MM.1S (cell line): ENCODE data around the gene LMBR1L.

Experiments used
- DNase-seq: peaks from one replicate; pipeline ENCODE4 v3.0.0-alpha.2; 2015
- H2AFZ ChIP-seq: fragments of 300-600 bp; sonication (generic); 2 replicates; pipeline ENCODE4 v1.6.0; 2016; ENCODE audit warnings: antibody characterized with exemption, low read length
- H3F3A ChIP-seq: fragments of 300-600 bp; sonication (generic); 2 replicates; pipeline ENCODE4 v1.6.1; 2016; ENCODE audit warnings: mild to moderate bottlenecking, antibody characterized with exemption, low read length, moderate library complexity, mixed read lengths; ENCODE audit not compliant: insufficient read depth
- H3K27ac ChIP-seq: fragments of 300-600 bp; sonication (generic); 2 replicates; pipeline ENCODE4 v1.5.1; 2016; ENCODE audit warnings: mild to moderate bottlenecking, low read length
- H3K27me3 ChIP-seq: fragments of 300-600 bp; sonication (generic); replicated peaks from 2 replicates; pipeline ENCODE4 v1.6.0; 2016; ENCODE audit warnings: low read length; ENCODE audit not compliant: insufficient read depth
- H3K36me3 ChIP-seq: fragments of 300-600 bp; sonication (generic); replicated peaks from 2 replicates; pipeline ENCODE4 v1.6.1; 2016; ENCODE audit warnings: mild to moderate bottlenecking, low read length, mixed read lengths; ENCODE audit not compliant: insufficient read depth
- H3K4me1 ChIP-seq: fragments of 300-600 bp; sonication (generic); 2 replicates; pipeline ENCODE4 v1.6.1; 2016; ENCODE audit warnings: low read length, mixed read lengths
- H3K4me2 ChIP-seq: fragments of 300-600 bp; sonication (generic); 2 replicates; pipeline ENCODE4 v1.6.0; 2016; ENCODE audit warnings: low read depth, low read length
- H3K4me3 ChIP-seq: fragments of 300-600 bp; sonication (generic); 2 replicates; pipeline ENCODE4 v1.5.1; 2016; ENCODE audit warnings: low read length, mixed read lengths
- H3K79me2 ChIP-seq: fragments of 300-600 bp; sonication (generic); 2 replicates; pipeline ENCODE4 v1.6.1; 2016; ENCODE audit warnings: mixed run types, low read length, mixed read lengths
- H3K9ac ChIP-seq: fragments of 300-600 bp; sonication (generic); 2 replicates; pipeline ENCODE4 v1.6.1; 2016; ENCODE audit warnings: low read length, mixed read lengths
- H3K9me2 ChIP-seq: fragments of 300-600 bp; sonication (generic); replicated peaks from 2 replicates; pipeline ENCODE4 v1.6.1; 2016; ENCODE audit warnings: mild to moderate bottlenecking, low read length, mixed read lengths; ENCODE audit not compliant: insufficient read depth
- H3K9me3 ChIP-seq: fragments of 300-600 bp; sonication (generic); replicated peaks from 2 replicates; pipeline ENCODE4 v1.6.1; 2016; ENCODE audit warnings: mild to moderate bottlenecking, low read length, mixed read lengths; ENCODE audit not compliant: insufficient read depth
- H4K20me1 ChIP-seq: fragments of 300-600 bp; sonication (generic); 2 replicates; pipeline ENCODE4 v1.6.1; 2016; ENCODE audit warnings: mild to moderate bottlenecking, low read length, moderate library complexity, mixed read lengths; ENCODE audit not compliant: insufficient read depth
- CTCF ChIP-seq: fragments of 300-600 bp; sonication (generic); IDR thresholded peaks from 2 replicates; pipeline ENCODE4 v1.5.1; 2016; ENCODE audit warnings: antibody characterized with exemption, low read length, mixed read lengths
- EZH2 ChIP-seq: fragments of 300-600 bp; sonication (generic); optimal IDR thresholded peaks from 2 replicates; pipeline ENCODE3; 2017; ENCODE audit warnings: low read depth, mild to moderate bottlenecking, antibody characterized with exemption, low read length, mixed read lengths
- EZH2phosphoT487 ChIP-seq: fragments of 300-600 bp; sonication (generic); IDR thresholded peaks from 2 replicates; pipeline ENCODE4 v1.6.1; 2018; ENCODE audit warnings: antibody characterized with exemption, low read length

LMBR1L gene

DNA sequence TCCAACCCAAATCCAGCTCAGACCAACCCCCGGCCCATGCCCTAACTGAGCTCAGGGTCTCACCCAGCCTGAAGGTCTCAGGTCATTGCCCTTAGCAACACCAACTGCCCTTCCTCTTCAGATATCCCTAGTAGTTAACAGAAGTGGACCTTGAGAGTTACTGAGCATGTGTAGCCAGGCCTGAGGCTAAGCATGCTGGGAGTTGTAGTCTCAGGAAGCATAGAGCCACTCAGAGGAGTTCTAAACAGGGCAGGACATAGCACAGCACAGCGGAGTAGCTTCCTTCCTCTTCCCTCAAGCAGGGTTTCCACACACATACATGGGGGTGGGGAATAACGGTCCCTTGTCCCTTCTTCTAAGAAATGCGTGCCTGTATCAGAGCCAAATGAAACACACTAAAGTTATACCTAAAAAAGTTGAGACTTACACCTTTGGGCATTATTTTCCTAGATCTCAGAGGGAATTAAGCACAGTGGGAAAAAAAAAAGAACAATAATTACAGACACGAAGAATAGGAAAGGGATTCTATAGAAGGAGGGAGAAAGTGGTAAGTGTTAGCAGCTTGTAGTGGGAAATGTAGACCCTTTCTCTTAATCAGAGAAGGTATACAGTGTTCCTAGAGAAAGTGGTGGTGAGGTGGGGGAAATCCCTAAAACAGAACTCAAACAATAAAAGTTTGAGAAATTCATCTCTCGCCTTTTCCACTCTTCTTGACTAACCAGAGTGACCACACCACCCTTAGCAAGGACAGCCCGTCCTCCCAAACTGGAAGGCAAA lies 54.5 kb downstream of the LMBR1L start:
- DNase-seq = peak; percentile 54
- Histone ChIP-seq H4K20me1 (peaks cover 23% of the 10 kb centered on the region), H3K9me3 (no peaks in the 10 kb centered on the region), H3K79me2 (peaks cover 77% of the 10 kb centered on the region), H2AFZ (no peak overlapping the region), H3K27me3 (no peaks in the 10 kb centered on the region), H3K4me3 (no peak overlapping the region), H3K27ac (no peak overlapping the region), H3K4me1 (peaks cover 24% of the 10 kb centered on the region), H3K9ac (no peak overlapping the region), H3K4me2 (peak overlapping the region; percentile 93; the same call in 1 of the 2 replicates), H3K9me2 (no peaks in the 10 kb centered on the region), H3K36me3 (peaks cover 14% of the 10 kb centered on the region; the same call in 1 of the 2 replicates), H3F3A (no peaks in the 10 kb centered on the region)
- TF ChIP-seq EZH2phosphoT487 (no peak), EZH2 (no peak)

- peaks cover 24% of the 10 kb centered on the region for H3K4me1 ChIP-seq
- peaks cover 23% of the 10 kb centered on the region for H4K20me1 ChIP-seq
- peaks cover 72% of the 10 kb centered on the region for H3K79me2 ChIP-seq
- peaks cover 14% of the 10 kb centered on the region; the same call in 1 of the 2 replicates for H3K36me3 ChIP-seq
- H3K4me3 ChIP-seq = no peak overlapping the region
- no peaks in the 10 kb centered on the region for H3F3A ChIP-seq
- H3K9me2 ChIP-seq = no peaks in the 10 kb centered on the region
- H3K9me3 ChIP-seq = no peaks in the 10 kb centered on the region
- no peak for TF ChIP-seq EZH2
- no peak for TF ChIP-seq EZH2phosphoT487
- no peak for TF ChIP-seq CTCF
- no peak overlapping the region for H3K27ac ChIP-seq
- H3K9ac ChIP-seq = no peak overlapping the region
- no peak overlapping the region for H2AFZ ChIP-seq
- H3K4me2 ChIP-seq = no peak overlapping the region
- no peaks in the 10 kb centered on the region for H3K27me3 ChIP-seq
- no peak for DNase-seq
Measured at GRCh38 chr12:49055092-49055491, 55.6 kb downstream of the LMBR1L start.

- no peak for DNase-seq
- H3K9me3 ChIP-seq = no peaks in the 10 kb centered on the region
- TF ChIP-seq EZH2phosphoT487 (no peak), EZH2 (no peak), CTCF (no peak)
- no peak overlapping the region for H3K4me2 ChIP-seq
- peaks cover 14% of the 10 kb centered on the region; the same call in 1 of the 2 replicates for H3K36me3 ChIP-seq
- H4K20me1 ChIP-seq = peaks cover 23% of the 10 kb centered on the region
- no peaks in the 10 kb centered on the region for H3K9me2 ChIP-seq
- H3K27ac ChIP-seq = no peak overlapping the region
- H3K27me3 ChIP-seq = no peaks in the 10 kb centered on the region
- no peak overlapping the region for H3K4me3 ChIP-seq
- peaks cover 67% of the 10 kb centered on the region for H3K79me2 ChIP-seq
- H3F3A ChIP-seq = no peaks in the 10 kb centered on the region
- H2AFZ ChIP-seq = no peak overlapping the region
- H3K9ac ChIP-seq = no peak overlapping the region
- H3K4me1 ChIP-seq = peaks cover 24% of the 10 kb centered on the region
Measured at GRCh38 chr12:49054524-49054923, 56.1 kb downstream of the LMBR1L start.

DNA sequence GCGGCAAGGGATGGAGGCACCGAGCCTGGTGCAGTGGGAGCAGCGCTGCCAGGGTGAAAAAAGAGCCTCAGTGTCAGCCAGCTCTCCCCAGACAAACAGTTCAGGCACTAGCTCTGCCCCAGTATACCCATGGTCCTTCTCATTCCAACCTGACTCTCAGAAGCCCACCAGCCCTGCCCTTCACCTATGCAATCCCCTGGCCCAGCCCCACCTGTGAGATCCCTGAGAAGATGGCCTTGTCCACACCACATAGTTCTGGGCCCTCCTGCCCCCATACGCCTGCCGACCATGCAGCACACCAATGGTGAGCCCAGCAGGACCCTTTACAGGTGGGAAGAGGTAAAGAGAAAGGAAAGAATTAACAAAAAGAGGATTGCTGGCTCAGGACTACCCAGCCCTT lies 56.6 kb downstream of the LMBR1L start:
- no peaks in the 10 kb centered on the region for H3K9me3 ChIP-seq
- no peaks in the 10 kb centered on the region for H3K9me2 ChIP-seq
- H3K4me2 ChIP-seq = no peak overlapping the region
- TF ChIP-seq EZH2phosphoT487 = no peak
- no peak overlapping the region for H3K27ac ChIP-seq
- peaks cover 63% of the 10 kb centered on the region for H3K79me2 ChIP-seq
- H3K4me1 ChIP-seq = peaks cover 24% of the 10 kb centered on the region
- H3K4me3 ChIP-seq = no peak overlapping the region
- H3K27me3 ChIP-seq = no peaks in the 10 kb centered on the region
- peaks cover 23% of the 10 kb centered on the region for H4K20me1 ChIP-seq
- no peak for DNase-seq
- H2AFZ ChIP-seq = no peak overlapping the region
- H3K9ac ChIP-seq = no peak overlapping the region
- H3F3A ChIP-seq = no peaks in the 10 kb centered on the region
- peaks cover 14% of the 10 kb centered on the region; the same call in 1 of the 2 replicates for H3K36me3 ChIP-seq
